CD4-positive, alpha-beta memory T cell (primary cell): ENCODE measurements around the gene CLEC4M. TPM values are rescaled to one million over a fixed set of nuclear protein-coding genes. Genes with fewer than 3 reads are reported as not detected.
"Not testable (repeated sequence)": the region's sequence is repeated elsewhere in the genome, so short reads cannot be mapped to it uniquely, and the experiment has no call there.

Experiments
- CTCF ChIA-PET: fragments of 350-600 bp; sonication (Branson Sonifier 250); formaldehyde crosslinking; loops from one replicate; lab custom pipeline; 2021; ENCODE audit warnings: inconsistent platforms; ENCODE audit not compliant: partially characterized antibody; lab: Charles Lee
- POLR2A ChIA-PET: fragments of 350-600 bp; sonication (Branson Sonifier 250); formaldehyde crosslinking; loops from one replicate; lab custom pipeline; 2021; ENCODE audit not compliant: partially characterized antibody; lab: Charles Lee
- DNase-seq, 5 donors: peaks; one replicate each; pipeline versions ENCODE4 v3.0.0 to v3.0.0-alpha.2; 2020 to 2022; ENCODE audit warnings: mixed read lengths in 1 of 5
- H3K27ac ChIP-seq: one replicate; pipeline ENCODE4 v1.7.0; 2013; ENCODE audit warnings: low read depth, low read length
- H3K27me3 ChIP-seq: 2 replicates; pipeline ENCODE4 v1.7.0; 2013; ENCODE audit warnings: mild to moderate bottlenecking, low read length, moderate library complexity; ENCODE audit not compliant: insufficient read depth
- H3K36me3 ChIP-seq: 2 replicates; pipeline ENCODE4 v1.7.0; 2013; ENCODE audit warnings: mild to moderate bottlenecking, low read length, moderate library complexity; ENCODE audit not compliant: insufficient read depth
- H3K4me1 ChIP-seq: 2 replicates; pipeline ENCODE4 v1.7.0; 2013; ENCODE audit warnings: mild to moderate bottlenecking, low read length, moderate library complexity; ENCODE audit not compliant: insufficient read depth
- H3K4me3 ChIP-seq, 2 donors: one replicate each; pipeline ENCODE4 v1.7.0; 2013; ENCODE audit warnings: low read length in 2 of 2, mild to moderate bottlenecking in 1 of 2
- H3K9me3 ChIP-seq, 2 donors: one replicate each; pipeline ENCODE4 v1.7.0; 2013; ENCODE audit warnings: low read length in 2 of 2, control low read depth in 1 of 2; ENCODE audit not compliant: control insufficient read depth in 1 of 2
- H3K27ac Mint-ChIP-seq, 7 donors: one replicate each; pipeline ENCODE4 v1.8.0; 2020 to 2021; ENCODE audit warnings: mixed read lengths in 7 of 7, mild to moderate bottlenecking in 6 of 7, inconsistent platforms in 3 of 7, moderate library complexity in 3 of 7
- H3K27me3 Mint-ChIP-seq, 2 donors: one replicate each; pipeline ENCODE4 v1.8.0; 2020 to 2021; ENCODE audit warnings: mixed read lengths in 2 of 2
- H3K36me3 Mint-ChIP-seq, 2 donors: one replicate each; pipeline ENCODE4 v1.8.0; 2020 to 2021; ENCODE audit warnings: mixed read lengths in 2 of 2, inconsistent platforms in 1 of 2, mild to moderate bottlenecking in 1 of 2
- H3K4me1 Mint-ChIP-seq, 4 donors: one replicate each; pipeline ENCODE4 v1.8.0; 2020 to 2021; ENCODE audit warnings: mixed read lengths in 4 of 4, mild to moderate bottlenecking in 1 of 4
- H3K4me3 Mint-ChIP-seq, 8 donors: one replicate each; pipeline ENCODE4 v1.8.0; 2020 to 2021; ENCODE audit warnings: mixed read lengths in 8 of 8, mild to moderate bottlenecking in 7 of 8, moderate library complexity in 6 of 8, inconsistent platforms in 3 of 8
- H3K9me3 Mint-ChIP-seq, 8 donors: one replicate each; pipeline ENCODE4 v1.8.0; 2020 to 2021; ENCODE audit warnings: mixed read lengths in 8 of 8, mild to moderate bottlenecking in 5 of 8, inconsistent platforms in 3 of 8, moderate library complexity in 1 of 8
- intact Hi-C: fragments of 100-400 bp; cut with micrococcal nuclease; formaldehyde crosslinking; loops from one replicate; pipeline ENCODE4 v1.15.1; 2023
- polyA plus RNA-seq, 2 donors: library from polyadenylated mRNA; unstranded; fragments of 300-500 nt; fragmentation: Illumina TruSeq; gene quantifications; one replicate each; pipeline ENCODE4 v1.2.3, GENCODE V29; 2021
- total RNA-seq, 2 experiments: library from RNA; stranded (reverse); gene quantifications; one replicate each; pipeline ENCODE4 v1.2.3, GENCODE V29; 2021

The CLEC4M gene
- total and polyA plus RNA-seq, 4 experiments from 2014 or later: not detected

DNA sequence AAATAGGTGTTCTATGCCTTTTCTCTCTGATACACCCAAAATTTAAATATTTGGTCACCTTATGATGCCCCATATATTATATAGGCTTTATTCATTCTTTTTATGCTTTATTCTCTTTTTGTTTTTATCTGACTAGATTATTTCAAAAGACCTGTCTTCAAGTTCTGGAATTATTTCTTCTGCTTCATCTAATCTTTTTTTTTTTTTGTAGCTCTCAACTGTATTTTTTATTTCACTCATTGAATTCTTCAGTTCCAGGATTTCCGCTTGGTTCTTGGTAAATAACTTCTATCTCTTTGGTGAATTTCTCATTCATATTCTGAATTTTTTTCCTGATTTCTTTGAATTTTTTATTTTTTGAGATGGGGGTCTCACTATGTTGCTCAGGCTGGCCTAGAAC, 3.9 kb upstream of the CLEC4M start:
- no peak overlapping the region for H3K27ac ChIP-seq
- H3K27me3 ChIP-seq: no peaks in the 10 kb centered on the region
- H3K27me3 Mint-ChIP-seq: peaks cover 3 to 11% of the 10 kb centered on the region in 2 donors
- H3K4me1 ChIP-seq: no peaks in the 10 kb centered on the region
- POLR2A ChIA-PET: no interaction called here
- peaks cover 6 to 54% (median 38%) of the 10 kb centered on the region in 8 donors for H3K9me3 Mint-ChIP-seq
- peaks cover 0 to 4% (median 0%) of the 10 kb centered on the region in 4 donors for H3K4me1 Mint-ChIP-seq
- intact Hi-C loops: loop anchor here (10.0 kb wide), 1 partner anchor 54 kb away; the partner anchor contains the start of gene FCER2
- no peaks in the 10 kb centered on the region for H3K36me3 ChIP-seq
- peaks cover 0 to 18% of the 10 kb centered on the region in 2 donors for H3K9me3 ChIP-seq
- no peak overlapping the region for H3K4me3 ChIP-seq
- H3K4me3 Mint-ChIP-seq: no peak overlapping the region
- H3K36me3 Mint-ChIP-seq: peaks cover 14% of the 10 kb centered on the region in 2 donors
- no peak overlapping the region for H3K27ac Mint-ChIP-seq
- no peak for DNase-seq
- CTCF ChIA-PET: no interaction called here

DNA sequence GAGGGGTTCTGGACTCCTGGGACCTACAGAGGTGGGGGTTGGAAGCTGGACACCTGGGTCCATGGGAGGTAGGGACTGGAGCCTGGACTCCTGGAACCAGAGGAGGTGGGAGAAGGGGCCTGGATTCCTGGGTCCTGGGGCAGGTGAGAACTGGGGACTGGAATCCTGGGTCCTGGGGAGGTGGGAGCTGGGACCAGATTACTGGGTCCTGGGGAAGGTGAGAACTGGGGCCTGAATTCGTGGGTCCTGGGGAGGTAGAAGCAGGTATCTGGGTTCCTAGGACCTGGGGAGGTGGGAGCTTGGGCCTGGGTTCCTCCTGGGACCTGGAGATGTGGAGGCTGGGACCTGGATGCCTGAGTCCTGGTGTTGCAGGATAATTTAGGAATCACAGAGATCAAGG, 653 bp downstream of the CLEC4M start:
- Mint-ChIP-seq H3K4me3 (no peak overlapping the region), H3K27me3 (peaks cover 2 to 9% of the 10 kb centered on the region in 2 donors), H3K27ac (no peak overlapping the region), H3K4me1 (peaks cover 0 to 4% (median 0%) of the 10 kb centered on the region in 4 donors), H3K36me3 (peaks cover 3 to 5% of the 10 kb centered on the region in 2 donors), H3K9me3 (peaks cover 2 to 14% (median 12%) of the 10 kb centered on the region in 8 donors)
- Histone ChIP-seq H3K27ac (no peak overlapping the region), H3K4me1 (no peaks in the 10 kb centered on the region), H3K9me3 (peaks cover 0 to 6% of the 10 kb centered on the region in 2 donors), H3K27me3 (no peaks in the 10 kb centered on the region), H3K4me3 (no peak overlapping the region), H3K36me3 (no peaks in the 10 kb centered on the region)
- ChIA-PET POLR2A (no interaction called here), CTCF (interaction anchor here (1.0 kb wide), 1 partner anchor 36 kb away, joined by 3 read pairs; no protein-coding TSS in a partner anchor)
- DNase-seq: no peak
- intact Hi-C loops: no loop called here

DNA sequence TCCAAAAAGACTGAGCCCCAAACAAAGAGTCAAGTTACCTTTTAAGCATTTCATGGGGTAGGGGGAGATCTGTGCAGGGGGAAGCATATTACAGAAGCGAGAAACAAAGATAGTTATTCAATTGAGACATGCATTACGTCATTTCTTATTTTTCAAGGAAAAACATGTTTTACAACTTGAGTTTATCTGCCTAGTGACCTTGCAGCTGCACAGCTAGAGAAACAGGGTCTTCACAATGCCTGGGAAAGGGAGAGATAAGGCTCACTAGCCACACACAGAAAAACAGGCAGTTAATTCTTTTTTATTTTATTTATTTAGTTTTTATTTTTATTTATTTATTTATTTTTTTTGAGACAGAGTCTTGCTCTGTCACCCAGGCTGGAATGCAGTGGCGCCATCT, 1.1 kb downstream of the CLEC4M start:
- H3K4me3 ChIP-seq, H3K27ac ChIP-seq, H3K9me3 ChIP-seq, H3K4me3 Mint-ChIP-seq, H3K27ac Mint-ChIP-seq, H3K36me3 Mint-ChIP-seq, H3K9me3 Mint-ChIP-seq, H3K36me3 ChIP-seq, H3K4me1 ChIP-seq, H3K27me3 ChIP-seq, POLR2A ChIA-PET, intact Hi-C loops, DNase-seq, H3K27me3 Mint-ChIP-seq, H3K4me1 Mint-ChIP-seq: not testable (repeated sequence)
- CTCF ChIA-PET: interaction anchor here (1.0 kb wide), 1 partner anchor 35 kb away, joined by 3 read pairs; no protein-coding TSS in a partner anchor

DNA sequence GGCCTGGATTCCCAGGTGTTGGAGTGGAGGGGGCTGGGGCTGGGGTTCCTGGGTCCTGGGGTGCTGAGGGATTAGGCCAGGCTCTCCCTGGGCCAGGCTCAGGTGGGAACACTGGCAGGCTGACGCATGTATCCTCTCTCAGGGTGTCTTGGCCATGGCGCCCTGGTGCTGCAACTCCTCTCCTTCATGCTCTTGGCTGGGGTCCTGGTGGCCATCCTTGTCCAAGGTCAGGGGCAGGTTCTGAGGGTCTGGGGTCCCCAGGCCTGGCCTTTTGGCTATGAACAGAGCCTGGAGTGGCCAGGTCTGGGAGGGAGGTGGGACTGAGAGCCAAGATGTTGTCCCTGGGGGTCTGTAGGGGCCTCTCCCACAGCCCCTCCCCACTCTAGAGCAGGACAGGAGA, 2.0 kb downstream of the CLEC4M start:
- H3K27ac ChIP-seq, DNase-seq, H3K27me3 Mint-ChIP-seq, H3K4me1 ChIP-seq, H3K9me3 Mint-ChIP-seq, H3K27me3 ChIP-seq, H3K27ac Mint-ChIP-seq, CTCF ChIA-PET, H3K4me3 Mint-ChIP-seq, H3K9me3 ChIP-seq, H3K4me1 Mint-ChIP-seq, H3K36me3 Mint-ChIP-seq, H3K4me3 ChIP-seq, H3K36me3 ChIP-seq, intact Hi-C loops, POLR2A ChIA-PET: not testable (repeated sequence)

DNA sequence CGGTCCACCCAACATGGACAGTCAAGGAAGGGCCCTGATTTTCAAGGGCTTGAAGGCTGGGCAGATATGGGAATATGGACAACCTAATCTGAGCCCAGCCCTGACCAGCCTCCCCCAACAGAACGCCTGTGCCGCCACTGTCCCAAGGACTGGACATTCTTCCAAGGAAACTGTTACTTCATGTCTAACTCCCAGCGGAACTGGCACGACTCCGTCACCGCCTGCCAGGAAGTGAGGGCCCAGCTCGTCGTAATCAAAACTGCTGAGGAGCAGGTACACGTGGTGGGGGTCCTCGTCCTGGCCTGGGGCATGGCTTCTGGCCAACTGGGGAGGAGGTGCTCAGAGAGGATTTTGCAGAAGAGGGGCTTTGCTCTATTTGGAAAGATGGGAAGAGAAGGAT, 3.5 kb downstream of the CLEC4M start:
- H3K27me3 ChIP-seq: no peaks in the 10 kb centered on the region
- peaks cover 0 to 6% (median 0%) of the 10 kb centered on the region in 4 donors for H3K4me1 Mint-ChIP-seq
- no peak overlapping the region for H3K4me3 ChIP-seq
- H3K27ac Mint-ChIP-seq: no peak overlapping the region
- ChIA-PET POLR2A (no interaction called here), CTCF (no interaction called here)
- no peak overlapping the region for H3K27ac ChIP-seq
- H3K27me3 Mint-ChIP-seq: peaks cover 2 to 7% of the 10 kb centered on the region in 2 donors
- H3K36me3 ChIP-seq: no peaks in the 10 kb centered on the region
- H3K4me1 ChIP-seq: no peaks in the 10 kb centered on the region
- H3K36me3 Mint-ChIP-seq: no peaks in the 10 kb centered on the region
- H3K9me3 Mint-ChIP-seq: peaks cover 0 to 2% (median 0%) of the 10 kb centered on the region in 8 donors
- intact Hi-C loops: no loop called here
- H3K4me3 Mint-ChIP-seq: no peak overlapping the region
- DNase-seq: no peak
- H3K9me3 ChIP-seq: no peaks in the 10 kb centered on the region

DNA sequence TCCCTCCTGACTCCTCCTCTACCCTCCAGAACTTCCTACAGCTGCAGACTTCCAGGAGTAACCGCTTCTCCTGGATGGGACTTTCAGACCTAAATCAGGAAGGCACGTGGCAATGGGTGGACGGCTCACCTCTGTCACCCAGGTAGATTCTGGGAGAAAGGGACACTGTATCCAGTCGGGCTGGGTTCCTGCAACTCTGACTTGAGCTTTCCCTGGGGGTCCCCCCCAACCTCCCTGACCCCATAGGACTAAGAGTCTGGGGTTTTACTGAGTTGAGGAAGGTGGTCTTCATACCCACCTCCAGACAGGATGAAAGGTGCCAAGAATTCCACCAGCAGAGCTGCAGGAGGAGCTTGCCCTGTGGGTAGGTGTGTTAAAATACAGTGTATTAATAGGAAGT, 4.4 kb downstream of the CLEC4M start:
- Histone ChIP-seq H3K4me1 (peaks cover 5% of the 10 kb centered on the region), H3K27me3 (no peaks in the 10 kb centered on the region), H3K27ac (no peak overlapping the region), H3K36me3 (no peaks in the 10 kb centered on the region), H3K4me3 (no peak overlapping the region), H3K9me3 (no peaks in the 10 kb centered on the region)
- Mint-ChIP-seq H3K4me3 (no peak overlapping the region), H3K27ac (no peak overlapping the region), H3K4me1 (peaks cover 6 to 10% (median 7%) of the 10 kb centered on the region in 4 donors), H3K9me3 (no peaks in the 10 kb centered on the region), H3K27me3 (peaks cover 2 to 5% of the 10 kb centered on the region in 2 donors), H3K36me3 (no peaks in the 10 kb centered on the region)
- no peak for DNase-seq
- CTCF ChIA-PET: interaction anchor here (0.7 kb wide), 1 partner anchor 87 kb away, joined by 3 read pairs; the partner anchor contains the start of gene TRAPPC5
- intact Hi-C loops: no loop called here
- POLR2A ChIA-PET: no interaction called here

DNA sequence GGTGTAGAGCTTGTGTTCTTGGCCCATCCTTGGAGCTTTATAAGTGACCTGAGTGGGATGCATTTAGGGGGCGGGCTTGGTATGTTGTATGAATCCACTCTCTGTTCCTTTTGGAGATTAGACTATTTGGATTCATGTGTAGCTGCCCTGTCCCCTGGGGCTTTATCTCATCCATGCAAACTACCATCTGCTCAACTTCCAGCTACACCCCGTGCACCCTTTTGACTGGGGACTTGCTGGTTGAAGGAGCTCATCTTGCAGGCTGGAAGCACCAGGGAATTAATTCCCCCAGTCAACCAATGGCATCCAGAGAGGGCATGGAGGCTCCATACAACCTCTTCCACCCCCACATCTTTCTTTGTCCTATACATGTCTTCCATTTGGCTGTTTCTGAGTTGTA, 6.1 kb downstream of the CLEC4M start:
- intact Hi-C loops: no loop called here
- no peaks in the 10 kb centered on the region for H3K9me3 Mint-ChIP-seq
- Histone ChIP-seq H3K36me3 (no peaks in the 10 kb centered on the region), H3K9me3 (no peaks in the 10 kb centered on the region), H3K4me3 (no peak overlapping the region), H3K4me1 (peaks cover 15% of the 10 kb centered on the region), H3K27me3 (no peaks in the 10 kb centered on the region), H3K27ac (no peak overlapping the region)
- peaks cover 12 to 22% (median 15%) of the 10 kb centered on the region in 4 donors for H3K4me1 Mint-ChIP-seq
- DNase-seq: no peak
- H3K27ac Mint-ChIP-seq: no peak overlapping the region
- ChIA-PET CTCF (interaction anchor here (0.5 to 1.8 kb wide), 2 partner anchors 8 to 89 kb away, joined by 3 to 5 read pairs; partner anchors contain the start of gene TRAPPC5), POLR2A (no interaction called here)
- H3K27me3 Mint-ChIP-seq: no peaks in the 10 kb centered on the region
- no peak overlapping the region for H3K4me3 Mint-ChIP-seq
- no peaks in the 10 kb centered on the region for H3K36me3 Mint-ChIP-seq
